NCI-H2029 treated with DMSO at 0.1 percent for 48 hours (cell line): ENCODE data around the gene MAB21L3.

Experiments
- DNase-seq: peaks from one replicate; lab custom pipeline; 2025; lab: John Stamatoyannopoulos, UW

Gene MAB21L3

DNA sequence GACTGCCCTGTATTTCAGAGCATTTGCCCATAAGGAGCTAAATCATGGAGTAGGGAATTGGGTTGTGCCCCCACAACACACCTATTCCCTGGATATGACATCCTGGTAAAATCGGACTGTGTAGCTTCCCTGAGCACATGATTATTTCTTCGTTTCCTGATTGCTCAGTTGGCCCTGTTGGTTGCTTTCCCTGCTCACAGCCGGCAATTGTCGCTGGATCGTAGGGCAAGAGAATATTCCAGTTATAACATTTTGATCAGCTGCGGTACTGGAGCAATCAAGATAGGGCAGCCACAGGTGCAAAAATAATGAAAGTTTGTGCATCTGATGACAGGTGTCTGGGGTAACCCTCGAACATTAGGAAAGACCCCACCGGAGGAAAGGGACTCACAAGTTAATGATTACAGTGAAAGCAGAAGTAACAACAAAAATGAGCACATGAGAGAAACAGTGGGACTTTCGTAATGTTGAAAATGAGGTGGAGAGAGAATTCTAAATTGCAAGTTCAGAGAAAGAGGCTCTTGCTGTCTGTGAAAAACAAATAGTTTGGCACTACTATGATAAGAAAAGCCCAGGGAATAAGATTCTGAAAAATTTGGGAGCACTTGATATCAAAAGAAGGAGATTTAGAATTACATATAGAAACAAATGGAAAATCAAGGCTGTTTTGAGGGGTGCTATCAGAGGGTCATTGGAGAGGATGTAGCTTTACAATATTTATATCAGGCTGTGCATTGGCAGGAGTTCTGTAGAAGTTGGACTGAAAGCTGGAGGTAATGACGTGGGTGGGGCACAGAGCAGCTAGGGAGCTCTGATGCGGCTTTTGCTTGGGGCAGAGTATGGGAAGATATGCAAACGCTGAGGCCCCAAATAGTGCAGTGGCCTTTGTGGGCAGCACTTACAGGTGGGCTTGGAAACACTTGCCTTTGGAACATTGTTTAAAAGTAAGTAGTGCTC is at the start of gene MAB21L3:
MAB21L3 (plus strand) TSS at position 833 of the 957 bp plus-strand sequence. CDS start 1,217 bp downstream, outside the sequence.
- DNase-seq: no peak

DNA sequence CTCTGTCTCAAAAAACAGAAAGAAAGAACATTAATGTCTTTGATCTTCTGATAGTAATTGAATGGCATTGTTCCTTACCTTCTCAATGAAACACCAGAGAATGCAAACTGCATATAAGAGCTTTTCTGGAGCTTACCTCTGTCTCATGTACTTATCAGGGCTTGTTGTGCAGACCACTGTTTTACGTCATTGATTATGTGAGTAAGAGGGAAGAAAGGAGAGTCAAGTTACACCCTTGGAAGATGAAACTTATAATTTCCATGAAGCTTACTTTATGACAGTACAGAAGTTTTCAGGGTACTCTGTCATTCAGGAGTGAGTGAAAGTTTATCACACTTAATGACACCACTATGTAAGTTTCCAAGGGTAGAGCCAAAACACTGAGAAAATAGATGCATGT is 49.0 kb upstream of the MAB21L3 start:
- DNase-seq: no peak

DNA sequence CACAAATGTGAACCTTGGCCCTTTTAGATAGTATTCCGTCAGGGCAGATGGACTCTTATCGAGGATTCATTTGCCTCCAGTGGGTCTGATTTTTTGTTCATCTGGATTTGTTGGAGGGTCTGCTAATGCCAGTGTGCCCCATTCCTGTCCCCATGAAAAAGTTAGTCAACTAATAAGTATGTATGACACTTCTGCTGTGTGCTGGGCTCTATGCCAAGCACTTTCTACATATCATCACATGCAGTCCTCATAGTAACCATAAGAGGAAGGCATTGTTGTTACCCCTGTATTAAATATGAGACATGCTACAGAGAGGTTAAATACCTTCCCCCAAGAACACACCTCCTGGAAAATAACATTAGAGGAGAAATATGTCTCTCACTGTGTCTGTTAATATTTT is 46.6 kb upstream of the MAB21L3 start:
- DNase-seq: no peak

DNA sequence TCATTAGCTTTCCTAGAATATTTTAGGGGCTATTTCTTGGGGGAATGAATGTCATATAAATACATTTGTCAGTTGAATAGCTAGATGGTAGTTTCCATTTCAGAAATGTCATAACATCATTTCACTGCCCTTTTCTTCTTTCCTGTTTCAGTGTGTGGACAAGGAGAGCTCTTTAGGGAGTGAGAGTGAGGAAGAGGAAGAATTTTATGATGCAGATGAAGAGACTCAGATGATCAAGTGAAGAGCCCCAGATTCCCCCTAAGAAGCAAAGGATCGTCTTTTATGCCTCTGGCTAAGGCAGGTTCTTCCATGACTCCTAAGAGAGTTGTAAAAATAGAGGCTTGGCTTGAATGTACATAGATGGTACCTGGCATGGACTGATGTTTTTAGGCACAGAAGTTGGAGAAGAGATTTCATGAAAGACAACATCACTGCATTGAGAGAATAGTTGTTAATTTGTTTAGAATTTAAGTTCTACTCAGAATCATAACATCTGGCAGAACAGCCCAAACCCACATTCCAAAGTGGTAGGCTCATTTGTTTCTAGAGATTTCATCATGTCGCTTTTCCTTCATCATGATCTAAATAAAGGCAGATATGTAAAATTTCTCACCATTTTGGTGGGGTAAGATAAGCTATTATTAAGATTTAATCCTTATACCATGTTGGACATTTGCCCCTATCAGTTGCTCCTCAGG is 44.2 kb upstream of the MAB21L3 start:
- no peak for DNase-seq

DNA sequence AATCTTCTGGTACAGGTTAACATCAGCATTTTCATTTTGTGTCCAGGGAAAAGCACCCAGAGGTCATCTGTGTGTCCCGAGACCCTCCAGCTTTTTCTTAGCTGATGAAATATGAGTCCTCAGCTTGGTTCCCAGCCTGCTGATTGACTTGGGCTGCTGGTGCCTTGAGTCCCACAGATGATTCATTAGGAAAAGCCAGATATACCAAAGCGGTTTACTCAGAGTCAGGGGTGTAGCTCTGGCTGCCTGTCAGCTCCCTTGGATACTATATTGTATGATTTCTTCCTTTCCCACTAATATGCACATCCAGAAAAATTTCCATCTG is 43.7 kb upstream of the MAB21L3 start:
- no peak for DNase-seq

DNA sequence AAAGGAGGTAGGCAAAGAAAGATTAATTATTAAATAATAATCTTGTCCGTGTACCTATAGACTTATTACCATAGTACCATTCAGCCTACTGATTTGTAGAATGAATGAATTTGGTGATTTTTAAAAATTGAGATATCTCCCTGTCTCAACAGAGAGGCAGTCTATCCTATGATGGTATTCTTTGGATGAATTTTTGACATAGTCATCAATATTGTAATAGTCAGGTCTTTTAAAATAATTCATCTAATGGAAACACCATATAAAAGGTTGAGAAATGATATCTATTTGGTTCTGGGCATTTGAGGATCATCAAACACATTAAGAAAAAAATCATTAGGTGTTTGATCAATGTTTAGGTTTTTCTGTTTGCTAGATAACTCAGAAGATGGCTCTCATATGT is 35.6 kb upstream of the MAB21L3 start:
- no peak for DNase-seq

DNA sequence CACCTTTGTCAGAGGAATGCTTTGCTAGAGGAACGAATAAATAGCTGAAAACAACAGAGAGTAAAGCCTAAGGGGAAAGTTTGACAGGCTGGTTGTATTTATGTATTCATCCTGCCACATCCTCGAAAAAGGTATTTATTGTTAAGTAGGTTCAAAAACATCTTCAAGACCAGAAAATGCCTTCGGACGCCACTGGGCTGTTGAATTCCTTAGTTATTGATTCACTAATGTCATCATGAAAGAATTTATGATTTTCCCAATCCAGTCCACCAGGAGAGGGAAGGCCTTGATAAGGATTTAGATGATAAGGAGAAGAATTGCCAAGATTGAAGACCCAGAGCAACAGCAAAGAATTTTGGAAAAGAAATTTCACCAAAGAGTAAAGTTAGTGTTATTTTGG is 35.2 kb upstream of the MAB21L3 start:
- no peak for DNase-seq

DNA sequence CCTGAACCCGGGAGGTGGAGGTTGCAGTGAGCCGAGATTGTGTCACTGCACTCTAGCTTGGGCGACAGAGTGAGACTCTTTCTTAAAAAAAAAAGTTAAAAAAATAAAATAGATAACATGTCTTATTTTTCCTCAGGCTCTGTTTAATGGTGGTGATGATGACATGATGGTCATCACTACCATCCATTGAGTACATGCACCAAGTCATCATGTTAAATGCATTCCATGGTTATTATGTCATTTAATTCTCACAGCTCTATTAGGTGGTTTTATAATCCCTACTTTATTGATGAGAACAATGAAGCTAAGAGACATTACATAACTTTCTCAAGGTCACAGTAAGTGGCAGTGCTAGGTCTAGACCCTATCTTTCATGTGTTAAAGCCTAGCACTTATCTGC is 34.4 kb upstream of the MAB21L3 start:
- no peak for DNase-seq

DNA sequence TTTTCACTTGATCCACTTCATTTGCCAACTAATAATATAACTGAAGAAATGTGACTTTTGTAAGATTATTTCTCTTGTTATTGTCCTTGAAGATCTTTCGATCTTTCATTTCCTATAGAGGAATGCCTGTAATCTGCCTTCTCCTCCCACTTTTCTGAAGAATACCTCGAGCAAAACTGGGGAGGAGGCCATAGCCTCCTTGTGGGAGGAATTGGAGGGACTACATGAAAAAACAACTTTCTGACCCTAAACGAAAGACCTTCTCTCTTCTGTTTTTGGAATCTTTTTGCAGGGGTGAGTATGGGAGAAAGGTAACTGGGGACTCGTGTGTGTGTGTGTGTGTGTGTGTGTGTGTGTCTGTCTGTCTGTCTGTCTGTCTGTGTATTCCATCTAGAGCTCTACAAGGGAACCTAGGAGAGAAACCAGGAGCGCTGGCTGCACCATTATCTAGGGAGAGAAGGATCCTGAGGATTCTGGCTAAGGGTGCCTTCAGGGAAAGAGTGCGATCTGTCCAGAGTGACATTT is 32.4 kb upstream of the MAB21L3 start:
- no peak for DNase-seq

DNA sequence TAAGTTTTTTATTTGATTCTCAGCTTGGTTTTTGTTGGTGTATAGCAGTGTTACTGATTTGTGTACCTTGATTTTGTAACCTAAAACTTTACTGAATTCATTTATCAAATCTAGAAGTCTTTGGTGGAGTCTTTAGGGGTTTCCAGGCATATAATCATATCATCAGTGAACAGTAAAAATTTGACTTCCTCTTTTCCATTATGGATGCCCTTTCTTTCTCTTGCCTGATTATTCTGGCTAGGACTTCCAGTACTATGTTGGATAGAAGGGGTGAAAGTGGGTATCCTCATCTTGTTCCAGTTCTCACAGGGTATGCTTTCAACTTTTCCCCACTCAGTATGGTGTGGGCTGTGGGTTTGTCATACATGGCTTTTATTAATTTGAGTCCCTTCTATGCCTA is 23.6 kb upstream of the MAB21L3 start:
- no peak for DNase-seq

DNA sequence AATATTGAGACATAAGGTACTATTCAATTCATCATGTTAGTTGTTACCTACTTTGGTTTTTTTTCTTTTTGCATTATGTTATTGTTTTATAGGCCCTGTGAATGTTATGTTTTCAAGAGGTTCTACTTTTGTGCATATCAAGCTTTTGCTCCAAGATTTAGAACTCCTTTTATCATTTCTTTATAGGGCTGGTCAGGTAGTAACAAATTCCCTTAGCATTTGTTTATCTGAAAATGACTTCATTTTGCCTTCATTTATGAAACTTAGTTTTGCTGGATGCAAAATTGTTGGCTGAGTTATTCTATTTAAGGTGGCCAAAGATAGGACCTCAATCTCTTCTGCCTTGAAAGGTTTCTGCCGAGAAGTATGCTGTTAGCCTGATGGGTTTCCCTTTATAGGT is 21.3 kb upstream of the MAB21L3 start:
- DNase-seq: no peak

DNA sequence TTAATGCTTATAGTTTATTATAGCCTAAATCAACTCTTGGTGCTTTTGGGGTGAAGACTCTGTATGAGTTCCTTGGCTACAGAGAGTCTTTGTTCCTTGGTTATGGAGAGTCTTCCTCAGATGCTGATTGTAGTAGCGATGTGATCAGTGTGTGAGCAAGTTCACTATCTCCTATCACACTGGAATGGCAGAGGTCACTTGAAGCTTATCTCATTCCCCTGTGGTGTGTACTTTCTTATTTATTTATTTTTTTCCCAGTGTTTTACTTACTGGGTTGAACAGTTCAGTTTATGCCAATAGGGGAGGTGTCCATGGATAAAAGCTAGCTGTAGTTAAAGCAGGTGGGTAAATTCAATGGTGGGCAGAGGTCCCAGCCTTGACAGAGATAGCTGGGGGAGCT is 20.1 kb upstream of the MAB21L3 start:
- DNase-seq: no peak

DNA sequence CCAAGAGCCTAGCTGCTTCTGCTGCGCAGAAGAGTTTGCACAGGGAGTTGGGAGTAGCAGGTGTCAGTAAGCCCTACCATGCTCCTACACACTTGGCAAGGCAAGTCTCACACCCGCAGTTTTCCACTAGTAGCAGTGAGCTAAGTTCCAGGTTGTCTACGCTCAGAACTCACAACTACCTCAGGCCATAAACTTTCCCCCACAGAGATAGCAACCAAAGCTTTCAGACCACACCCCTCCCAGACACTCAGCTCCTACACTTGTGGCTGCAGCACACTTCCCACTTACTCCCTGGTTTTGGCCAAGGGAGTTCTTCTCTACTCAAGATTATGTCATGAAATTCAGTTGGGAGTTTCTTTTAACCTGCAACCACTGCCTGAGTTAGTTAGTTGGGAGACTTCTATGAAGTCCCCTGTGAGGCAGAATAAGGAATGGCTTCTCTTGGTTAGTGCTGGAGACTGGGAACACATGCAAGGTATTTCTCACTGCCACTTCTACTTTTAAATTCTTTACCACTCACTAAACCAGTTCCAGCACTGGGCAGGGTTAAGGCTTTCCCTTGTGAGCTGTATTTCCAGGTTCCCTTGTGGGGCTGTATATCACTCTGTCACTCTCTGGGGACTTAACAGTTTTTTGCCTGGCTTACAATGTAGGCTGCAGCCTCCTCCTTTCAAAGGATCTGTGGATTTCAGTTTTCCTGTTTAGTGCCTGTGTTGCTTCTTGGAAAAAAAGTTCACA is 18.3 kb upstream of the MAB21L3 start:
- no peak for DNase-seq

DNA sequence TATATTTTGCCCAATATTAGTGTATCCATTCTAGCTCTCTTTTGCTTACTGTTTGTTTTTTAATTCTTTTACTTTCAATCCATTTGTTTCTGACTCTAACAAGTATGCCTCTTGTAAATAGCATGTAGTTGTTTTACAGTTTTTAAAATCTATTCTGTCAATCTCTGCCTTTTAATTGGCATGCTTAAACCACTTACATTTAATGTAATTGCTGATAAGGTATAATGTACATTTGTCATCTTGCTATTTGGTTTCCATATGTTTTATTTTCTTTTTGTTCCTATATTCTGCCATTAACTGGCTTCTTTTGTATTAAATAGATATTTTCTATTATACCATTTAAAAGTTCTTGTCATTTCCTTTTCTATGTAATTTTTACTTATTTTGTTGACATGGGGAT is 16.2 kb upstream of the MAB21L3 start:
- DNase-seq: no peak

DNA sequence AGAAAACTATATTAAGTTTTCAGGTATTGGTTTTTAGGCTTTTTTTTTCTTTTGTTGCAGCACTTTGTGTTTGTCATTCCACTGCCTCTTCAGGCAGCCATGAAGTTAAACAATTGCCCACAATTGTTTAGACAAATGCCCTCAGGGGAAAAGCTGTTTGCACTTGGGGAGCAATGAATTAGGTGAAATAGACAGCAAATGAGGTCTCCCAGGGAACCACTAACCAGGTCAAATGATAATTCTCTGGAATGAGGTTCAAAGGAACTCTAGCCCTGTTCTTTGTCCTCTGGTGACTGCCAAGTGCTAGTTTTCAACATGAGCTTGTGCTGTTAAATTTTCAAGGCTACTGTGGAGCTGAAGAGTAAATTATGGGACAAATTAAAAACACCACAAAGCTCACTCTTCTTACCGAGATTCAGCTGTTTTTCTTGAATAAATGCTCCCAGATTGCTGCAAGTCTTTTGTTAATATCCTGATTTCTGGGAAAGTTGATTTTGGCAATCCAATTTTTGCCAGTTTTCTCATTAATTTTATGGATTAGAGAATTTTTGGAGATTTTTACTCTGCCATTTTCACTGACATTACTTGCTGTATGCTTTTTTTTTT is 15.1 kb upstream of the MAB21L3 start:
- DNase-seq: no peak

DNA sequence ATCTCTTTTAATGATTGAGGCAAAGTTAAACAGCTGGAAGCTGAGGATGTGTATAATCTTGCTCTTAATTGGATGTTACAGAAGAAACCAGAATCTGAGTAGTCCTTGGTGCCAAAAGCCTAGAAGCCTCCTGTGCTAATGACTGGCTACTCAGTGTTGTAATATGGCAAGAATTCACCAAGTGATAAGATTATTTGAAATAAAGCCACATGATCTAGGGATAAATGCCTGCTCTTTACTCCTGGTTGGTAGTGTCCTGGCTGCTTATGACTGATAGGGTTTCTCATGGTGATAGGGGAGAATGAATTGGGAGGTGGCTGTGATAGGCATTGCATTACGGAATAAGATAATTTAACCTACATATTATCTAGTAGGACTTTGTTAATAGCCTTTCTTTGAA is 13.6 kb upstream of the MAB21L3 start:
- no peak for DNase-seq

DNA sequence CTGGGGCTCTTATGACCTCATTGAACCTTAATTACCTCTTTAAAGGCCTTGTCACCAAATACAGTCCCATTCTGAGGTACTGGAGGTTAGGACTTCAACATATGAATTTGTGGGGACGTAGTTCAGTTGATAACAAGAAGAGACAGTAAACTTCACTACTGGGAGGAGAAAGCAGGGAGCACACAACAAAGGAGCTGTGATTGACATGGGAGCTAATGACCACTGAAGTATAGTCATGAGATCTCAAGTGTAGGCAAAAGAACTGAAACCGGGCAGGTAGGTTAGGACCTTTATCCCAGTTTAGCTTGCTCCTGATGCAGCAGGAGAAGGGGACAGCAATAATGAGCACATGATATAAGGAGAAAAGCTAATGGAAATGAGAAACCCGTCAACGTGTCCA is 11.8 kb upstream of the MAB21L3 start:
- DNase-seq: no peak

DNA sequence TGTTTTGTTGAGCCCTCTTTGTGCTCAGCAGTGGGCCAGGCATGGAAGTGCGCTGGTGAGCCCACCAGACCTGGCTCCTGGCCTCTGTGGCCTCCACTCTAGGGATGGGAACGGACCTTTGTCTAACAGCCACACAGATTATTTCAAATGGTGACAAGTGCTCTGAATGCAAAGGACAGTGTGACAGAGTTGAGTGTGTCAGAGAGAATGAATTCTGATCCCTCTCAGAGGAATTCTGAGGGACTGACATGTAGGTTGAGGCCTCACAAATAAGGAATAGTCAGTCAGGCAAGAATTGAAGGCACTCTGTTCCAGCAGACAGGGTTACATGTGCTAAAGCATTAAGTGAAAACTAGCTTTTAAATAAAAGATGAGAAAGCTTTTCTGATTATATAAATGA is 11.3 kb upstream of the MAB21L3 start:
- DNase-seq: no peak

DNA sequence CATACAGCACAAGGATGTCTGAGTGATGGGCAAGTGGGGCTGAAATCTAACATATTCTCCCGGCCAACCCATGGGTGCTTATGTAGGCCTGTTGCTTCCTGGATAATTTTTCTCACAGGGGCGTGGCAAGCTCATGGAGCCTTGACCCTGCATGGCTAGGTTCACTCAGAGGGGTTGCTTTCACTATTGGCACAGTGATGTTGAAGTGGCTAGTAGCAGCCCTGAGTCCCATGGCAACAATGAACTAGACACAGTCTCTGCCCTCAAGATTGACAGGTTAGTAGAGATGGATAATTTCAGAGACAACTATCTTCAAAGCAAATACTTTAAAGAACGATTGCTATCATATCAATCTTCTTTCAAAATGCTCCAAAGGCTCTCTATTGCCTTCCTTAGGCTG is 6.5 kb upstream of the MAB21L3 start:
- DNase-seq: no peak

DNA sequence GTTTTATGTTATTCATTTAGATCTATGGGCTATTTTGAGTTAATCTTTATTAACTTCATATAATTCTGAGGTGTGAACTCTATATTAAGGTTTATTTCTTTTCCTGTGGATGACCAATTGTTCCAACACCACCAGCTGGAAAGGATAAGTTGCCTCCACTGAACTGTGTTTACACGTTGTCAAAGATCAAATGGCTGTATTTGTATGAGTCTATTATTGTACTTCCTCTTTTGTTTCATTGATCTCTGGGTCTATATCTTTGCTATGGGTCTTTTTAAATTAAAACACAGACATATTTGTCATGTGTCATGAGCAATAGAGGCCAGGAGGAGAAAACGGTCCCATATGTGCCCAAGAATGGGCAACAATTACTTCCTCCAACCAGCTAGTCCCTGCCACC is 5.2 kb upstream of the MAB21L3 start:
- DNase-seq: no peak

DNA sequence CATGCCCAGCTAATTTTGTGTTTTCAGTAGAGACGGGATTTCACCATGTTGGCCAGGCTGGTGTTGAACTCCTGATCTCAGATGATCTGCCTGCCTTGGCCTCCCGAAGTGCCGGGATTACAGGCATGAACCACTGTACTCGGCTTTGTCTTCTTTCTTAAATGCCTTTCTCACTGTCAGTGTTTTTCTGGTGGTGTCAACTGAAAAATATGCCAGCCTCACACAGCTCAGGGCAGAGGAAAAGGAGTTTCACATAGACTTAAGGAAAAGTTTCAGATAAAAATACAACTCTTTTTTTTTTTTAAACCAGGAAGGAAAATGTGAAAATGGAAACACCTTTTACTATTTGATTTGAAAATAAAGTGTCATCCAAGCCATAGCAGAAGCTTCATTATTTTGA is 4.6 kb upstream of the MAB21L3 start:
- no peak for DNase-seq

DNA sequence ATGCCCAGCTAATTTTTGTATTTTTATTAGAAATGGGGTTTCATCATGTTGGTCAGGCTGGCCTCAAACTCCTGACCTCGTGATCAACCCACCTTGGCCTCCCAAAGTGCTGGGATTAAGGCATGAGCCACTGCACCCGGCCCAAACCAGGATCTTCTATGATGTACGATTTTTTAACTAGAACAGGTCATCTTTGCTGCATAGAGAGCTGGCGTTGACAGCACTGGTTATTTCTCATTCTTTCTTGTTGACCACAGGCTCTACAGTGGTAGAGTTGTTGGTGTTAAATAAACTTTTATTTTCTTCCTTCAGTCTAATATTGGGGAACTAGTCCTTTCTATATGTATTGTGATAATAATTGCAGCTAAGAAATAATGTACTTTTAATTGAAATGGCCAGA is 3.8 kb upstream of the MAB21L3 start:
- DNase-seq: no peak
